ENCODE data around the gene PDE1A. TPM values are rescaled to one million over a fixed set of nuclear protein-coding genes. Genes with fewer than 3 reads are reported as not detected.

PDE1A gene
- total and polyA plus RNA-seq, 2 of the 13 experiments (the other 11 are each of a cell fraction or from before 2014, with no cell fraction given) = not detected

DNA sequence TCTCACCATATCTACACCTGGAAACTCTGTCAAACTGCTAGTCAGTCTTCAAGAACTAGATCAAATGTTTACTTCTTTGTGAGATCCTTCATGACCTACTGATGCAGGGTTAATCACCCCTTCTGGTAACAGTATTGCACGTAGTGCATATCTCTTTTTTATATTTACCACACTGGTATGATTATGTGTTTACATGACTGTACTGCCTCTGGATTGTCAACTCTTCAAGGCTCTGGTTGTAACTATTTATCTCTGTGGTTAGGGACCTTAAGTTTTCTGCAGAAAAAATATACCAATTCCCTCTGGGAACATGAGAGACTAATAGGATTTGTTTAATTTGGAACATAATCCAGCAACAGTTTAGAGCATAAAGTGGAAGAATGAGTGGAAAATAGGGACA is 135.5 kb downstream of the PDE1A start:
- no peak overlapping the region for H3K4me3 ChIP-seq (replicated peaks in 1 of 3; ENCODE audit: insufficient read depth in 1 of 3, low read depth in 2 of 3, low read length in 3 of 3)
- intact Hi-C loops (cut with micrococcal nuclease; ENCODE audit: unreplicated experiment) = no loop called here
- BruUV-seq (replicated peaks) = no TSS peak
- TF ChIP-seq CEBPG (CRISPR knock-in tag; IDR thresholded peaks at IDR 0.05) (no peak), ESRRA (CRISPR knock-in tag; IDR thresholded peaks at IDR 0.05; ENCODE audit: low read depth) (no peak), SMC3 (IDR thresholded peaks at IDR 0.05; ENCODE audit: low read length) (no peak), GATA4 (IDR thresholded peaks at IDR 0.05; ENCODE audit: borderline replicate concordance, low read depth) (no peak)
- H3K9ac ChIP-seq (ENCODE audit: insufficient read depth, low read depth, low read length) = no peak overlapping the region
- no peaks in the 10 kb centered on the region for H3K79me2 ChIP-seq (ENCODE audit: insufficient read depth, low read length)
- CTCF ChIA-PET (ENCODE audit: low intra/inter-chr PET ratio, low total read pairs) = no interaction called here
- POLR2A ChIA-PET = no interaction called here
- in situ Hi-C loops (cut with HindIII; ENCODE audit: extremely low pct_ligation_motif_present, low pct_unique_long_range_greater_than_20kb) = no loop called here
- no peaks in the 10 kb centered on the region for H3K9me3 ChIP-seq (ENCODE audit: low read length)
- no peaks in the 10 kb centered on the region for H4K20me1 ChIP-seq (ENCODE audit: insufficient read depth, low read length)
- no peaks in the 10 kb centered on the region for H3K27me3 ChIP-seq (ENCODE audit: control insufficient read depth in 1 of 2, insufficient read depth in 2 of 2, low read length in 2 of 2)
- no peak overlapping the region for H2AFZ ChIP-seq (ENCODE audit: low read length)
- DNase-seq (ENCODE audit: low spot score) (no peak), ATAC-seq (no peak), FAIRE-seq (no peak)
- H3K27ac ChIP-seq (ENCODE audit: extremely low read length, insufficient read depth, low read length) = no peak overlapping the region
- H3K4me2 ChIP-seq (ENCODE audit: low read depth, low read length) = no peak overlapping the region
- WGBS (ENCODE audit: low lambda C conversion rate) = 0% methylated on average over 1 of the region's 1 CpG
- no peaks in the 10 kb centered on the region for H3K4me1 ChIP-seq (ENCODE audit: insufficient read depth, low read length)
- H3K36me3 ChIP-seq (replicated peaks in 1 of 2; ENCODE audit: control insufficient read depth in 1 of 2, insufficient read depth in 2 of 2, low read length in 2 of 2) = no peaks in the 10 kb centered on the region

DNA sequence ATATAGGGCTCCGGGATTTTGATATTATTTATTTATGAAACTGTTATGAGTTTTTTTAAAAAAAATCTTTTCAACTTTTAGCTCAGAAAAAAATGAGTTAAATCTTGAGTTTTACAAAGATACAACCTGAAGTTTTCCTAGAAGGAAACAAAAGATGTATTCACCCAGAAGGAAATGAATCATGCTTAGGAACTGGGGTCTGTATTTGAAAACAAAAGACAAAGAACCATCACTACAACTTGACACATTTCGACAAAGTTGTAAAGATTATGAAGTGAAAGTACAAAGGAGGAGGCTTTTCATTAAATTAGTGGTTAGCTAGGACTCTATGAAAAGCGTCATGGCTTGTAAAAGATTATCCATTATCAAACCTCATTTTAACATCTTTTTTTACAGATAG is 143.3 kb downstream of the PDE1A start:
- H3K9ac ChIP-seq (ENCODE audit: insufficient read depth, low read depth, low read length) = no peak overlapping the region
- H3K79me2 ChIP-seq (ENCODE audit: insufficient read depth, low read length) = no peaks in the 10 kb centered on the region
- H3K4me3 ChIP-seq (replicated peaks in 1 of 3; ENCODE audit: insufficient read depth in 1 of 3, low read depth in 2 of 3, low read length in 3 of 3) = no peak overlapping the region
- no peaks in the 10 kb centered on the region for H4K20me1 ChIP-seq (ENCODE audit: insufficient read depth, low read length)
- ATAC-seq (no peak), DNase-seq (ENCODE audit: low spot score) (no peak), FAIRE-seq (no peak)
- no peaks in the 10 kb centered on the region for H3K4me1 ChIP-seq (ENCODE audit: insufficient read depth, low read length)
- H2AFZ ChIP-seq (ENCODE audit: low read length) = no peak overlapping the region
- ChIA-PET POLR2A (no interaction called here), CTCF (ENCODE audit: low intra/inter-chr PET ratio, low total read pairs) (no interaction called here)
- BruUV-seq (replicated peaks) = no TSS peak
- no peak overlapping the region for H3K4me2 ChIP-seq (ENCODE audit: low read depth, low read length)
- H3K27ac ChIP-seq (ENCODE audit: extremely low read length, insufficient read depth, low read length) = no peak overlapping the region
- no peak for TF ChIP-seq WIZ (CRISPR knock-in tag; IDR thresholded peaks at IDR 0.05)
- no peak for TF ChIP-seq U2AF1 (optimal IDR thresholded peaks at IDR 0.05; ENCODE audit: low read depth, low read length)
- H3K27me3 ChIP-seq (ENCODE audit: control insufficient read depth in 1 of 2, insufficient read depth in 2 of 2, low read length in 2 of 2) = no peaks in the 10 kb centered on the region
- intact Hi-C loops (cut with micrococcal nuclease; ENCODE audit: unreplicated experiment) (no loop called here), in situ Hi-C loops (cut with HindIII; ENCODE audit: extremely low pct_ligation_motif_present, low pct_unique_long_range_greater_than_20kb) (no loop called here)
- WGBS (ENCODE audit: low lambda C conversion rate) = 1% methylated on average over 3 of the region's 3 CpGs
- H3K36me3 ChIP-seq (replicated peaks in 1 of 2; ENCODE audit: control insufficient read depth in 1 of 2, insufficient read depth in 2 of 2, low read length in 2 of 2) = no peaks in the 10 kb centered on the region
- H3K9me3 ChIP-seq (ENCODE audit: low read length) = no peaks in the 10 kb centered on the region

Measured in HepG2 (cell line).